Activated CD4-positive, alpha-beta T cell treated with anti-CD3 and anti-CD28 coated beads, Interleukin-2, amount 50 U/mL, for 48 hours (primary cell): ENCODE measurements around the gene WDR53.
"Not testable (repeated sequence)": the region's sequence is repeated elsewhere in the genome, so short reads cannot be mapped to it uniquely, and the experiment has no call there.

Source experiments
- DNase-seq, 2 experiments: peaks; one replicate each; pipeline ENCODE4 v3.0.0-alpha.2; 2020

Gene WDR53

DNA sequence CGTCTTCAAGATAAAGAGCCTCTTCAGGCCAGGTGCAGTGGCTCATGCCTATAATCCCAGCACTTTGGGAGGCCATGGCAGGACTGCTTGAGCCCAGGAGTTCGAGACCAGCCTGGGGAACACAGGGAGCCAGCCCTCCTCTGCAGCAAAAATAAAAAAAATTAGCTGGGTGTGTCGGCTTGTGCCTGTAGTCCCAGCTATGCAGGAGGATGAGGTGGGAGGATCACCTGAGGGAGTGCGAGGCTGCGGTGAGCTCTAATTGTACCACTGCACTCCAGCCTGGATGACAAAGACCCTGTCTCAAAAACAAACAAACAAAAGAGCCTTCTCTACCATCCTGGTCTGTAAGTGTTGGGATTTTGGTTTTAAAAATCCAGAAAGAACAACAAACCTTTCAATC is 11.1 kb downstream of the WDR53 start:
- no peak for DNase-seq

DNA sequence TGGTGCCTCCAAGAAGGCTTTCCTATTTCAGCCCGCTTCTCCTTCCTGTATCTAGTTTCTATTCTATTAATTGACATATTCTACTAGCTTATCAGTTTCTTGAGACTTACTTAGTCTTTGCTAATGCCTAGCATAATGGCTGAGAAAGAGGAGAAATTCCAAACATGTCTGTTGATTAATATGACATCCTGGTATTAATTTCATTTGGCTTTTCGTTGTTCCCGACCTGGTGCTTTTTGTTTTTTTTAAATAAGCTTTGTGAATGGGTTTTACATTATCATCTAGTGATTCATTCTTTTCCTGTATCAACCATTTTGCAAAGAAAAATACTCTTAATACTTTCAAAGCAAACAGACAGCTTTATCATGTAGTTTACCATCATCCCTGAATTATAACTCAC is 13.1 kb downstream of the WDR53 start:
- DNase-seq = no peak

DNA sequence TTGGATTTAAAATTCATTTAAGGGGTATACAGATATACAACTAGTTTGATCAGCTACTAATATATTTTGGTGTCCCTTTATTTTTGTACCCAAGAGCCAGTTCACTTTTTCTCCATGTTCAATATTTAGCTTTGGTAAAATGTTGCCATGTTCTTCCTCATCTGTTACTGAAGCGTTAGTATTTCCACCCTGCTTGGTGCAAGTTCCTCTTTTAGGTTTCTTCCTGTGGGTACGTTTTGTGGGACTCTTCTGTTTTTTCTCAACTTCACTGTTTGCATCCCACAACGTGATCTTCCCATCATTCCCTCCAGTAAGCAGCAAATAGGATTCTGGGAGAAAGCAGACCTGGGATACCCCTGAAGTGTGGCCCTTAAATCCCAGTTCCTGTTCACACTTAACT is 14.1 kb downstream of the WDR53 start:
- DNase-seq = no peak

DNA sequence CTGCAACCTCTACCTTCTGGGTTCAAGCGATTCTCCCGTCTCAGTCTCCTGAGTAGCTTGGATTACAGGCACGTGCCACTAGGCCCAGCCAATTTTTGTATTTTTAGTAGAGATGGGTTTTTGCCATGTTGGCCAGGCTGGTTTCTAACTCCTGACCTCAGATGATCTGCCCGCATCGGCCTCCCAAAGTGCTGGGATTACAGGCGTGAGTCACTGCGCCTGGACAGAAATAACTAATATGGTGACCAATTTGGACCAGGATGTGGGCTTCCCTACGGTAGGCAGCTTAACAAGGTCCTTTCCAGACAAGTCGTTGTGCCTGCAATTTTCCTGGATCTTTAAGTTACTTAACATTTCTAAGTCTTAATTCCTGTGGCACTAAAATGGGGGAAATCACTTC is 14.8 kb downstream of the WDR53 start:
- no peak for DNase-seq

DNA sequence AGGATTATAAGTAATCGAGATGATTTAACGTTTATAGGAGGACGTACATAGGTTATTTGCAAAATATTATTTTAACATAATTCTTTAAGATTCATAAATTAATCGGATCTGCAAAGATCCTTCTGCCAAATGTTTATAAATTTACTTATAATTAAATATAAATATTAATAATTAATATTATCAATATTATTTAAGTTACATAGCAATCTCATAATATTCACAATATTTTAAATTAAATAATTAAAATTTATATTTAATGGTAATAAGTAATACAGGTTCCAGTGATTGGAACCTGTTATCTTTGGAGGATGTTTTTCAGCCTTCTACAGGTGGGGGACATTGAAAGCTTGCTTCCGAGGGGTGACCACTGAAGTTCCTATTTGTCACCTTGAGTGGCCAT is 16.1 kb downstream of the WDR53 start:
- DNase-seq = no peak

- not testable (repeated sequence) for DNase-seq
These were observed 18.2 kb downstream of the WDR53 start for GRCh38 chr3:196550172-196550571.

- not testable (repeated sequence) for DNase-seq
These were observed 19.0 kb downstream of the WDR53 start for GRCh38 chr3:196549312-196549711.

DNA sequence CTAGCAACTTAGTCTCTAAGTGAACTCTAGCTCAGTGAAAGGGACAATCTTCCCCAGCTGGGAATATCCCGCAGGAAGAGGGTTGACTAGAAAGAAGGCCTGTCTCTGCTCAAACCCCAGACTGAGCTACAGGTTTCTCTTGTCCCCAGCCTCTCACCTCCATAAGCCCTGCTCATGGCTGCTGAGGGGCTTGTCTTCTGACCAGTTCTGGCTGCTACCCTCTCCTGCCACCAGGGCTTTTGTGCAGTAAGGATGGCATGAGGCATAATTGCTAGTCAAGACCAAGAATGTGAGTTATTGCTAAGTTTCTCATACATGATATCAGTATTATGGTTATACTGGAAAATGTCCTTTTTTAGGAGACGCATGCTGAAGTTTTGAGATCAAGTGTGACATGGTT is 21.3 kb downstream of the WDR53 start:
- no peak for DNase-seq

DNA sequence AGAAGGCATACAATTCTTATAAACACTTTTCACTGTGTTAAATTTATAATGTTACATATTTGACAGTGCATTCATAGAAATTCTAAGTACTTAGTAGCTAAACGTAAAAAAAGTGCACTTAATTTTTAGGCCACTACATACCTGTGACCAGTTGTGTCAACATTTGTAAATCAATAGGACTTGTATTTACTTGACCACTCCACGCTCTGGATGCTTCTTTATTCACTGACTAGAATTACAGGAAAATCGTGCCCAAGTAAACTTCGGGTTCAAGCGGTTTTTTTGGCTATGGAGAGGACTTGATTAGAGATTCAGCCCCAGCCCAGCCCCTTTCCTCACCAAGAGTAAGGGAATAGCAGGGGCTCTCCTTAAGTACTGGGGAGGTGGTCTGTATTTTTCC is 21.8 kb downstream of the WDR53 start:
- DNase-seq = no peak

- DNase-seq = no peak
These were observed 23.8 kb downstream of the WDR53 start for GRCh38 chr3:196544491-196544992.

DNA sequence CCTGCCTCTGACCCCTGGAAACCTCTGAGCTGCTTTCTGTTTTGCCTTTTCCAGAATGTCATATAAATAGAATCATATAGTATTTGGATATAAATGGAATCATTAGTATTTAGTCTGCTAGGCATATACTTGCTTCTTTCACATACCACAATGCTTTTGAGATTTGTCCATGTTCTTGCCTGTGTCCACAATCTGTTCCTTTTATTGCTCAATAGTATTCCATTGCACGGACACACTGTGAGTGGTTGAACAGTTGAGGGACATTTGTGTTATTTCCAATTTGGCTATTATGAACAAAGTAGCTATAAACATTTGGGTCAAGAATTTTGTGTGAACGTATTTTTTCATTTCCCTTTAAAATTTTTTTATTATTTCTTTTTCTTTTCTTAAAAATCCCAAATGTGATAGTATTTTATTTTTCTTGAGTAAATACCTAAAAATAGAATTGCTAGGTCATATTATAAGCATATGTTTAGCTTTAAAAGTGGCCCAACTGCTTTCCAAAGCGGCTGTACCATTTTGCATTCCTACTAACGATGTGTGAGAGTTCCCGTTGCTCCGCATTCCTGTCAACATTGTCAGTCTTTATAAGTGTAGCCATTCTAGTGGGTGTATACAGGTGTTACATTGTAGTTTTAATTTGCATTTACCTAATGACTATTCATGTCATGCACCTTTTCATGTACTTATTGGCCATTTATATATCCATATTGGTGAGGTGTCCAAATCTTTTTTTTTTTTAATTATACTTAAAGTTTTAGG is 26.5 kb downstream of the WDR53 start:
- DNase-seq = no peak

- DNase-seq = peak; percentile 71 to 78
These were observed 30.9 kb downstream of the WDR53 start for GRCh38 chr3:196537319-196537984.

DNA sequence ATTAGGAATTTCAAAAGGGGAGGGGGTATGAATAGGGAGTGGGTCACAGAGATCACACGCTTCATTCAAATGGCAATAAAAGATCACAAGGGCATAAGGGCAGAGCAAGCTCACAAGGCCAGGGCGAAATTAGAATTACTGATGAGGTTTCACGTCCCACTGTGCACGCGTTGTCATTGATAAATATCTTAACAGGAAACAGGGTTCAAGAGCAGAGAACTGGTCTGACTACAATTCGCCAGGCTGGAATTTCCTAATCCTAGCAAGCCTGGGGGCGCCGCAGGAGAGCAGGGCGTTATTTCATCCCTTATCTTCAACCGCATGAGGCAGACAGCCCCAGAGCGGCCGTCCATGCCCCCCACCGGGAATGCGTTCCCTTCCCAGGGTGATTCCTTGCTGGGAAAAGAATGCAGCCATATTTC is 35.1 kb downstream of the WDR53 start:
- no peak for DNase-seq

DNA sequence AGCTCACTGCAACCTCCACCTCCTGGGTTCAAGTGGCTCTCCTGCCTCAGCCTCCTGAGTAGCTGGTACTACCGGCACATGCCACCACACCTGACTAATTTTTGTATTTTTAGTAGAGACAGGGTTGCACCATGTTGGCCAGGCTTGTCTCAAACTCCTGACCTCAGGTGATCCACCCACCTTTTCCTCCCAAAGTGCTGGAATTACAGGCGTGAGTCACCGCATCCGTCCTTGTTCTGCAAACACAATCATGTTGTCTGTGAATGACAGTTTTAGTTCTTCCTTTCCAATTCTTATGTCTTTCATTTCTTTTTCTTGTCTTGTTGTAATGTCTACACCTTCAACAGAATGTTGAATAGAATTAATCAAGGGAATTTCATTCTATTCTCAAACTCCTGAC is 36.9 kb downstream of the WDR53 start:
- no peak for DNase-seq

- DNase-seq = peak; percentile 90
These were observed 39.6 kb downstream of the WDR53 start for GRCh38 chr3:196528639-196529233.

DNA sequence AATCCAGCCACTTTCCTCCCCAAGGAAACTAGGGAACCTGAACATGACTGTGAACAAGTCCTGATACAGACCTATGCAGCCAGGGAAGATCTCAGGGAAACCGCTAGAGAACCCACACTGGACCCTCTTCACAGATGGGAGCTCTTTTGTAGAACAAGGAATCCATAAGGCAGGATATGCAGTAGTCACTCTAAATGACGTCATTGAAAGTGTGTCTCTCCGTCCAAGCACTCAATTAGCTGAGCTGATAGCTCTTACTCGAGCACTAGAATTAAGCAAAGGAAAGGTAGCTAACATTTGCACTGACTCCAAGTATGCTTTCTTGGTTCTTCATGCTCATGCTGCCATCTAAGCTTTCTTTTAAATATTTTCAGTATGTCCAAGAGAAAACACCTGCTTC is 43.2 kb downstream of the WDR53 start:
- DNase-seq = no peak

DNA sequence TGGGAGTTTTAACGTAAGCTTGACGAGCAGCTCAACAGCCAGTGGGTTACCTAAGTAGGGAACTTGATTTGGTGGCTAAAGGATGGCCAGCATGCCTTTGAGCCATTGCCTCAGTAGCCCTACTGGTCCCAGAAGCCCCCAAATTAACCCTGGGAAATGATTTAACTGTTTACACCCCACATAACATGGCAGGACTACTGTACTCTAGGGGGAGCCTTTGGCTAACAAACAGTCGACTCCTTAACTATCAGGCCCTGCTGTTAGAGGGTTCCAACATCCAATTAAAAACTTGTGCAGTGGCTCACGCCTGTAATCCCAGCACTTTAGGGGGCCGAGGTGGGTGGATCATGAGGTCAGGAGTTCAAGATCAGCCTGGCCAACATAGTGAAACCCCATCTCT is 43.8 kb downstream of the WDR53 start:
- DNase-seq = no peak

GRCh38 chr3:196523841-196524240 is 44.5 kb downstream of the WDR53 start:
- DNase-seq = no peak

DNA sequence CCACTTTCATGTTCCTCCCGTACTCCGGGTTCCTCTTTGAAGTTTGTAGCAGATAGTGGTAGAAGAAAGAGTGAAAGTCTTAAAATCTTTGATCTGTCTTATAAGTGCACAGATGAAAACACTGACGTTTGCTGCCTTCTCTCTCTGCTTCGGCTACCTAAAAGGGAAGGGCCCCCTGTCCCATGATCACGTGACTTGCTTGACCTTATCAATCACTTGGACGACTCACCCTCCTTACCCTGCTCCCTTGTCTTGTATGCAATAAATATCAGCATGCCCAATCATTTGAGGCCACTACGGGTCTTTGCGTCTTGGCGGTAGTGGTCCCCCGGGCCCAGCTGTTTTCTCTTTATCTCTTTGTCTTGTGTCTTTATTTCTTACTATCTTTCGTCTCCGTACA is 47.1 kb downstream of the WDR53 start:
- DNase-seq = not testable (repeated sequence)

GRCh38 chr3:196519718-196520082 is 48.7 kb downstream of the WDR53 start:
- peak; percentile 52 to 60 for DNase-seq

GRCh38 chr3:196518966-196519717 is 49.2 kb downstream of the WDR53 start:
- peak; percentile 69 to 77 for DNase-seq

DNA sequence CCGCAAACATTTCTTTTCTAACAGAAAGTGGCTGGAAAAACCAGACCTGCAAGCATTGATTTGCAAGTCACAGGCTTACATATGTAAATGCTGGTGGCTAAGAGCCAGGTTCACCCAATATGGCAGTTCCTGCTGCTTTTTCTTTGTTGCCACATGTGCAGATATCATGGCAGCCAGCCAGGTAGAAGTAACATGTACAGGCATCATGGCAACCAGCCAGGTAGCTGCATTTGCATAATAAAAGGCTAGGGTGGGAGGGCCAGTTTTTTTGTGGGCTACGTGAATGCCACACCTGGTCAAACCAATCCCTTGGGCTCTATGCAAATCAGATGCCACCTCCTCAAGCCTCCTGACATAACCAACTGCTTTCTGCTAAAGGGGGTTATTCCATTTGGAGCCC is 50.4 kb downstream of the WDR53 start:
- no peak for DNase-seq

- no peak for DNase-seq
These were observed 51.1 kb downstream of the WDR53 start for GRCh38 chr3:196517162-196517800.
